ENCODE data around the gene DDX21.

DNA sequence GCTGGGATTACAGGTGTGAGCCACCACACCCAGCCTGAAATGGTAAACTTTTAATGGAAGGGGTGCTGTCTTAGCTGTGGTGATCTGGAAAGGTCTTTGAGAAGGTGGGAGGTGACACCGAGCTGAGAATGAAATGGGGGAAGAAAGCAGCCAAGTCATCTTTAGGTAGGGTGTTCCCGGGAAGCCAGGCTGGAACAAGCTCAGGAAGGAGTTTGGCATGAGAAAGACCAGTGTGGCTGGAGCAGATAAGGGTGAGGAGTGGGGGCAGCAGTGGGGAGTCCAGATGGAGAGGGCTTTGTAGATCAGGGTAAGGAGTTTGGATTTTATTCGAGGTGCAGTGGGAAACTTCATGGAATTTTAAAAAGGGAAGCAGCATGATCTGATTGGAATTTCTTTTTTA lies 62.6 kb downstream of the DDX21 start:
- no peak for TF ChIP-seq ZFP30 (CRISPR knock-in tag; IDR thresholded peaks at IDR 0.05)
- TF ChIP-seq ESRRG (CRISPR knock-in tag; IDR thresholded peaks at IDR 0.05), result no peak
- no peak for TF ChIP-seq CSDC2 (CRISPR knock-in tag; IDR thresholded peaks at IDR 0.05)
- TF ChIP-seq ZNF70 (CRISPR knock-in tag; IDR thresholded peaks at IDR 0.05), result no peak
- no peak for TF ChIP-seq CSRNP3 (CRISPR knock-in tag; IDR thresholded peaks at IDR 0.05)
- TF ChIP-seq PATZ1 (CRISPR knock-in tag; IDR thresholded peaks at IDR 0.05; ENCODE audit: borderline replicate concordance), result no peak
- TF ChIP-seq TCF4 (CRISPR knock-in tag; IDR thresholded peaks at IDR 0.05; ENCODE audit: borderline replicate concordance), result no peak
- TF ChIP-seq OSR1 (CRISPR knock-in tag; IDR thresholded peaks at IDR 0.05), result no peak
- no peak for TF ChIP-seq TSHZ2 (CRISPR knock-in tag; IDR thresholded peaks at IDR 0.05)

Measured in SK-N-SH treated with all-trans-retinoic acid at 6 μM for 48 hours (cell line).